Stimulated activated CD8-positive, alpha-beta memory T cell treated with anti-CD3 and anti-CD28 coated beads, Interleukin-2, amount 100 ng/mL, for 1 hour (primary cell): Measurements from ENCODE around the gene LRRTM4.

Experiments
- DNase-seq, 2 donors: peaks; one replicate each; pipeline ENCODE4 v3.0.0-alpha.2; 2020; ENCODE audit warnings: low read depth in 2 of 2

The LRRTM4 gene

GRCh38 chr2:77470096-77470495, 52.1 kb downstream of the LRRTM4 start:
- no peak for DNase-seq

- DNase-seq = no peak
These were observed 53.1 kb downstream of the LRRTM4 start for GRCh38 chr2:77469106-77469505.

GRCh38 chr2:77459840-77460239, 62.3 kb downstream of the LRRTM4 start:
- DNase-seq = no peak

GRCh38 chr2:77458216-77458615, 64.0 kb downstream of the LRRTM4 start:
- DNase-seq = no peak

GRCh38 chr2:77457665-77458064, 64.5 kb downstream of the LRRTM4 start:
- no peak for DNase-seq

- DNase-seq = no peak
These were observed 79.1 kb downstream of the LRRTM4 start for GRCh38 chr2:77443076-77443475.

GRCh38 chr2:77434880-77435279, 87.3 kb downstream of the LRRTM4 start:
- DNase-seq = no peak

- no peak for DNase-seq
These were observed 93.2 kb downstream of the LRRTM4 start for GRCh38 chr2:77428946-77429345.

- DNase-seq = no peak
These were observed 100.2 kb downstream of the LRRTM4 start for GRCh38 chr2:77421971-77422370.

GRCh38 chr2:77418537-77418936, 103.6 kb downstream of the LRRTM4 start:
- no peak for DNase-seq

- DNase-seq = no peak
These were observed 118.0 kb downstream of the LRRTM4 start for GRCh38 chr2:77404189-77404588.

GRCh38 chr2:77398970-77399600, 123.1 kb downstream of the LRRTM4 start:
- DNase-seq = no peak

- DNase-seq = no peak
These were observed 124.4 kb downstream of the LRRTM4 start for GRCh38 chr2:77397763-77398162.

GRCh38 chr2:77395011-77395410, 127.2 kb downstream of the LRRTM4 start:
- no peak for DNase-seq

GRCh38 chr2:77391119-77391518, 131.1 kb downstream of the LRRTM4 start:
- no peak for DNase-seq

- no peak for DNase-seq
These were observed 134.9 kb downstream of the LRRTM4 start for GRCh38 chr2:77387324-77387723.

GRCh38 chr2:77372636-77373035, 149.5 kb downstream of the LRRTM4 start:
- DNase-seq = no peak

GRCh38 chr2:77370511-77370910, 151.7 kb downstream of the LRRTM4 start:
- no peak for DNase-seq

- no peak for DNase-seq
These were observed 158.9 kb downstream of the LRRTM4 start for GRCh38 chr2:77363277-77363676.

- no peak for DNase-seq
These were observed 173.4 kb downstream of the LRRTM4 start for GRCh38 chr2:77348821-77349220.

- no peak for DNase-seq
These were observed 186.2 kb downstream of the LRRTM4 start for GRCh38 chr2:77336013-77336412.

- DNase-seq = no peak
These were observed 193.8 kb downstream of the LRRTM4 start for GRCh38 chr2:77328134-77328931.

- no peak for DNase-seq
These were observed 196.8 kb downstream of the LRRTM4 start for GRCh38 chr2:77325395-77325794.
